GM18867 (cell line): ENCODE results near the gene TRAF4.
"Not testable (repeated sequence)": the region's sequence is repeated elsewhere in the genome, so short reads cannot be mapped to it uniquely, and the experiment has no call there.

Source experiments
- ATAC-seq: cut with Tn5 transposase; IDR thresholded peaks from one replicate; pipeline ENCODE4 v1.9.1; 2021; ENCODE audit warnings: mild to moderate bottlenecking, moderate library complexity; ENCODE audit not compliant: unreplicated experiment

Gene TRAF4

GRCh38 chr17:28714281-28714680 lies 29.5 kb upstream of the TRAF4 start:
- ATAC-seq = no peak

- ATAC-seq = no peak
These were observed 28.6 kb upstream of the TRAF4 start for GRCh38 chr17:28715217-28715616.

GRCh38 chr17:28716740-28717577 lies 26.9 kb upstream of the TRAF4 start:
- no peak for ATAC-seq

- no peak for ATAC-seq
These were observed 26.1 kb upstream of the TRAF4 start, which contains the start of gene RAB34 for GRCh38 chr17:28717578-28718332. TSS of gene RAB34 (minus strand) at chr17:28717868. CDS start at chr17:28717266, 602 bp downstream.

GRCh38 chr17:28718333-28719020 lies 25.3 kb upstream of the TRAF4 start:
- no peak for ATAC-seq

GRCh38 chr17:28719021-28719433 lies 24.8 kb upstream of the TRAF4 start:
- no peak for ATAC-seq

- no peak for ATAC-seq
These were observed 23.4 kb upstream of the TRAF4 start for GRCh38 chr17:28720247-28720996.

- ATAC-seq = not testable (repeated sequence)
These were observed 22.8 kb upstream of the TRAF4 start for GRCh38 chr17:28720997-28721329.

- no peak for ATAC-seq
These were observed 21.2 kb upstream of the TRAF4 start for GRCh38 chr17:28722417-28723158.

- no peak for ATAC-seq
These were observed 20.5 kb upstream of the TRAF4 start for GRCh38 chr17:28723159-28723835.

- not testable (repeated sequence) for ATAC-seq
These were observed 19.8 kb upstream of the TRAF4 start for GRCh38 chr17:28723836-28724499.

GRCh38 chr17:28724500-28725165 lies 19.2 kb upstream of the TRAF4 start:
- no peak for ATAC-seq

GRCh38 chr17:28725166-28725659 lies 18.6 kb upstream of the TRAF4 start:
- no peak for ATAC-seq

GRCh38 chr17:28725660-28726225 lies 18.1 kb upstream of the TRAF4 start:
- peak; percentile 5 for ATAC-seq

GRCh38 chr17:28726226-28726626 lies 17.6 kb upstream of the TRAF4 start, which contains the start of gene TLCD1:
TSS of gene TLCD1 (minus strand) at chr17:28726233. CDS start at chr17:28726097, 136 bp downstream.
- peak; percentile 21 for ATAC-seq

- peak; percentile 49 for ATAC-seq
These were observed 17.0 kb upstream of the TRAF4 start for GRCh38 chr17:28726627-28727491.
